OCI-LY7 (cell line): ENCODE results near the gene ACAA2. TPM values are rescaled to one million over a fixed set of nuclear protein-coding genes. Genes with fewer than 3 reads are reported as not detected.

ENCODE experiments used
- BruUV-seq: library from RNA; stranded (reverse); fragments of 400-500 nt; replicated peaks from 2 replicates; lab custom pipeline; 2021; lab: Mats Ljungman, UMichigan
- CTCF ChIA-PET: fragments of 300-600 bp; sonication (Branson Sonifier 250); formaldehyde crosslinking; loops from one replicate; lab custom pipeline; 2022; ENCODE audit warnings: antibody characterized with exemption; ENCODE audit not compliant: unreplicated experiment; lab: Charles Lee
- POLR2A ChIA-PET: fragments of 300-600 bp; sonication (Branson Sonifier 250); formaldehyde crosslinking; loops from one replicate; lab custom pipeline; 2022; ENCODE audit warnings: antibody characterized with exemption; lab: Charles Lee
- DNase-seq: peaks from one replicate; pipeline ENCODE4 v3.0.0-alpha.2; 2015; ENCODE audit warnings: low spot score
- H2AFZ ChIP-seq: fragments of 200-600 bp; sonication (generic), shearing (Covaris generic); 2 replicates; pipeline ENCODE4 v1.6.1; 2014; ENCODE audit warnings: mild to moderate bottlenecking, antibody characterized with exemption, low read length, moderate library complexity
- H3K27ac ChIP-seq: fragments of 200-600 bp; sonication (generic); 2 replicates; pipeline ENCODE4 v1.5.1; 2014; ENCODE audit warnings: mixed run types, low read depth, mild to moderate bottlenecking, moderate library complexity, low read length, inconsistent platforms; ENCODE audit not compliant: poor library complexity, severe bottlenecking
- H3K36me3 ChIP-seq: fragments of 200-600 bp; sonication (generic); 2 replicates; pipeline ENCODE4 v1.6.1; 2014; ENCODE audit warnings: mild to moderate bottlenecking, antibody characterized with exemption, low read length, moderate library complexity, mixed read lengths; ENCODE audit not compliant: insufficient read depth
- H3K4me1 ChIP-seq: fragments of 200-600 bp; sonication (generic); 2 replicates; pipeline ENCODE4 v1.5.1; 2014; ENCODE audit warnings: mild to moderate bottlenecking, low read length; ENCODE audit not compliant: insufficient read depth, poor library complexity, severe bottlenecking
- H3K4me2 ChIP-seq: fragments of 200-600 bp; sonication (generic); 2 replicates; pipeline ENCODE4 v1.6.1; 2014; ENCODE audit warnings: mild to moderate bottlenecking, low read length
- H3K4me3 ChIP-seq: fragments of 200-600 bp; sonication (generic); 2 replicates; pipeline ENCODE4 v1.5.1; 2014; ENCODE audit warnings: mild to moderate bottlenecking, low read depth, low read length; ENCODE audit not compliant: poor library complexity, severe bottlenecking
- H3K79me2 ChIP-seq: fragments of 200-600 bp; sonication (generic); 2 replicates; pipeline ENCODE4 v1.6.1; 2016; ENCODE audit warnings: low read depth, mild to moderate bottlenecking, low read length, moderate library complexity, mixed read lengths; ENCODE audit not compliant: insufficient read depth
- H3K9me2 ChIP-seq: fragments of 200-600 bp; sonication (generic); 2 replicates; pipeline ENCODE4 v1.6.1; 2016; ENCODE audit warnings: mild to moderate bottlenecking, low read length, mixed read lengths; ENCODE audit not compliant: insufficient read depth
- H3K9me3 ChIP-seq: fragments of 200-600 bp; sonication (generic); 2 replicates; pipeline ENCODE4 v1.6.1; 2014; ENCODE audit warnings: mild to moderate bottlenecking, mixed run types, low read length, mixed read lengths
- H4K20me1 ChIP-seq: fragments of 200-600 bp; sonication (generic); 2 replicates; pipeline ENCODE4 v1.6.1; 2014; ENCODE audit warnings: mild to moderate bottlenecking, antibody characterized with exemption, low read length, moderate library complexity, mixed read lengths; ENCODE audit not compliant: insufficient read depth
- CTCF ChIP-seq: fragments of 200-600 bp; sonication (generic); conservative IDR thresholded peaks from 2 replicates; pipeline ENCODE4 v1.5.1; 2014; ENCODE audit warnings: mild to moderate bottlenecking, antibody characterized with exemption, low read length, moderate library complexity, mixed read lengths
- EZH2phosphoT487 ChIP-seq: fragments of 200-600 bp; sonication (generic); IDR thresholded peaks from 2 replicates; pipeline ENCODE4 v1.6.1; 2018; ENCODE audit warnings: low read depth, borderline replicate concordance, mild to moderate bottlenecking, mixed run types, antibody characterized with exemption, low read length, moderate library complexity, mixed read lengths
- intact Hi-C: fragments of 100-400 bp; cut with micrococcal nuclease; formaldehyde crosslinking; loops from one replicate; pipeline ENCODE4 v1.10.0; 2022; ENCODE audit not compliant: unreplicated experiment
- total RNA-seq, 2 experiments: library from RNA; depleted of rRNA in 1 of 2; stranded (reverse); fragments of >200 nt in 1 of 2; shearing (Covaris generic) in 1 of 2; gene quantifications; 2 replicates each; pipeline ENCODE4 v1.2.3, GENCODE V29; 2014 to 2022

Gene ACAA2
- total RNA-seq, 2 experiments from 2014 or later, result 30.8 to 54.4 TPM

GRCh38 chr18:49819071-49819662 is 5.8 kb upstream of the ACAA2 start:
- H4K20me1 ChIP-seq, result no peaks in the 10 kb centered on the region
- H3K4me3 ChIP-seq, result no peak overlapping the region
- H3K9me3 ChIP-seq, result no peaks in the 10 kb centered on the region
- H3K79me2 ChIP-seq, result no peaks in the 10 kb centered on the region
- CTCF ChIA-PET, result no interaction called here
- no peak for DNase-seq
- no peaks in the 10 kb centered on the region for H3K4me1 ChIP-seq
- no peaks in the 10 kb centered on the region for H3K9me2 ChIP-seq
- intact Hi-C loops, result loop anchor here (10.0 kb wide), 1 partner anchor 556 kb away; the partner anchor contains the start of gene SKA1
- no TSS peak for BruUV-seq
- no peak overlapping the region for H2AFZ ChIP-seq
- no peak overlapping the region for H3K4me2 ChIP-seq
- H3K36me3 ChIP-seq, result no peaks in the 10 kb centered on the region
- TF ChIP-seq EZH2phosphoT487 (no peak), CTCF (no peak)
- no peak overlapping the region for H3K27ac ChIP-seq
- POLR2A ChIA-PET, result no interaction called here

GRCh38 chr18:49817947-49818346 is 4.6 kb upstream of the ACAA2 start:
- no peak overlapping the region for H3K4me3 ChIP-seq
- ChIA-PET CTCF (no interaction called here), POLR2A (no interaction called here)
- no TSS peak for BruUV-seq
- no peaks in the 10 kb centered on the region for H3K79me2 ChIP-seq
- intact Hi-C loops, result loop anchor here (10.0 kb wide), 1 partner anchor 557 kb away; the partner anchor contains the start of gene SKA1
- H3K27ac ChIP-seq, result no peak overlapping the region
- TF ChIP-seq CTCF, result no peak
- no peak for TF ChIP-seq EZH2phosphoT487
- H3K4me1 ChIP-seq, result no peaks in the 10 kb centered on the region
- no peak overlapping the region for H3K4me2 ChIP-seq
- no peaks in the 10 kb centered on the region for H3K9me2 ChIP-seq
- no peaks in the 10 kb centered on the region for H4K20me1 ChIP-seq
- no peaks in the 10 kb centered on the region for H3K36me3 ChIP-seq
- DNase-seq, result no peak
- H3K9me3 ChIP-seq, result no peaks in the 10 kb centered on the region
- H2AFZ ChIP-seq, result no peak overlapping the region

- intact Hi-C loops, result loop anchor here (10.0 kb wide), 1 partner anchor 559 kb away; the partner anchor contains the start of gene SKA1
- peaks cover 18% of the 10 kb centered on the region; the same call in 1 of the 2 replicates for H3K79me2 ChIP-seq
- TF ChIP-seq CTCF, result no peak
- TF ChIP-seq EZH2phosphoT487, result no peak
- no peak overlapping the region for H2AFZ ChIP-seq
- H3K4me2 ChIP-seq, result no peak overlapping the region
- H3K27ac ChIP-seq, result no peak overlapping the region
- H4K20me1 ChIP-seq, result no peaks in the 10 kb centered on the region
- no peaks in the 10 kb centered on the region for H3K9me3 ChIP-seq
- peaks cover 8% of the 10 kb centered on the region for H3K4me1 ChIP-seq
- no peaks in the 10 kb centered on the region for H3K9me2 ChIP-seq
- no peak overlapping the region for H3K4me3 ChIP-seq
- no peak for DNase-seq
- ChIA-PET POLR2A (no interaction called here), CTCF (no interaction called here)
- no peaks in the 10 kb centered on the region for H3K36me3 ChIP-seq
- BruUV-seq, result no TSS peak
Measured at GRCh38 chr18:49815927-49816326, 2.6 kb upstream of the ACAA2 start.
